ENCODE results near the gene BAAT. TPM values are rescaled to one million over a fixed set of nuclear protein-coding genes. Genes with fewer than 3 reads are reported as not detected.
"Not testable (repeated sequence)": the region's sequence is repeated elsewhere in the genome, so short reads cannot be mapped to it uniquely, and the experiment has no call there.

Gene BAAT
- total RNA-seq, 2 donors from 2014 or later, result 0.16 TPM; not detected in 1

GRCh38 chr9:101333926-101334702, 50.7 kb downstream of the BAAT start:
- DNase-seq (no peak), ATAC-seq (peak in 1 of 2 donors; percentile 77)
- intact Hi-C loops (cut with DNase I), result no loop called here

GRCh38 chr9:101333490-101333889, 51.3 kb downstream of the BAAT start:
- ATAC-seq, result peak in 1 of 2 donors; percentile 83
- intact Hi-C loops (cut with DNase I), result no loop called here
- DNase-seq, result no peak

GRCh38 chr9:101332362-101332761, 52.4 kb downstream of the BAAT start:
- ATAC-seq, result no peak
- intact Hi-C loops (cut with DNase I), result no loop called here
- DNase-seq, result no peak

GRCh38 chr9:101327422-101327909, 57.3 kb downstream of the BAAT start:
- intact Hi-C loops (cut with DNase I); ATAC-seq; DNase-seq: not testable (repeated sequence)

- intact Hi-C loops (cut with DNase I), result no loop called here
- ATAC-seq, result peak; percentile 5 to 64
- no peak for DNase-seq
Measured at GRCh38 chr9:101326501-101326900, 58.3 kb downstream of the BAAT start.

- DNase-seq (no peak), ATAC-seq (no peak)
- intact Hi-C loops (cut with DNase I), result no loop called here
Measured at GRCh38 chr9:101326035-101326434, 58.8 kb downstream of the BAAT start.

GRCh38 chr9:101325053-101325452, 59.8 kb downstream of the BAAT start:
- intact Hi-C loops (cut with DNase I), result no loop called here
- DNase-seq (no peak), ATAC-seq (no peak)

GRCh38 chr9:101324245-101324804, 60.5 kb downstream of the BAAT start:
- intact Hi-C loops (cut with DNase I), result no loop called here
- ATAC-seq, result no peak

GRCh38 chr9:101323129-101323528, 61.7 kb downstream of the BAAT start:
- intact Hi-C loops (cut with DNase I), result no loop called here
- ATAC-seq (no peak), DNase-seq (no peak)

More at GRCh38 chr9:101324245-101324804, 60.5 kb downstream of the BAAT start:
- DNase-seq, result no peak

GRCh38 chr9:101317735-101318134, 67.1 kb downstream of the BAAT start:
- DNase-seq (no peak), ATAC-seq (no peak)
- intact Hi-C loops (cut with DNase I), result loop anchor here in 1 of 2 donors (10.0 kb wide), 2 partner anchors 203 to 713 kb away; no protein-coding TSS in a partner anchor

- no peak for ATAC-seq
- no peak for DNase-seq
- intact Hi-C loops (cut with DNase I), result loop anchor here in 1 of 2 donors (10.0 kb wide), 2 partner anchors 200 to 710 kb away; no protein-coding TSS in a partner anchor
Measured at GRCh38 chr9:101315112-101315450, 69.7 kb downstream of the BAAT start.

- no peak for DNase-seq
- no peak for ATAC-seq
- intact Hi-C loops (cut with DNase I), result loop anchor here (5.0 to 10.0 kb wide), 4 partner anchors 195 to 708 kb away; no protein-coding TSS in a partner anchor
Measured at GRCh38 chr9:101312661-101313060, 72.1 kb downstream of the BAAT start.

- intact Hi-C loops (cut with DNase I), result loop anchor here (2.0 to 10.0 kb wide), 5 partner anchors 195 to 711 kb away; no protein-coding TSS in a partner anchor
- no peak for DNase-seq
- peak in 1 of 2 donors; percentile 22 for ATAC-seq
Measured at GRCh38 chr9:101311758-101312420, 72.9 kb downstream of the BAAT start.

- no peak for DNase-seq
- intact Hi-C loops (cut with DNase I), result loop anchor here (2.0 to 10.0 kb wide), 5 partner anchors 194 to 710 kb away; no protein-coding TSS in a partner anchor
- no peak for ATAC-seq
Measured at GRCh38 chr9:101311191-101311590, 73.6 kb downstream of the BAAT start.

Other genes with a start within 250 kb of the BAAT start
- gene MRPL50, start 13.6 kb upstream of the BAAT start, total RNA-seq, result 10 to 100 TPM; 15.0 to 19.9 TPM
- 10 to 100 TPM; 18.9 to 36.7 TPM for gene ZNF189, start 13.8 kb upstream of the BAAT start, total RNA-seq
- 1 to 10 TPM in 1 of 2 donors, under 1 TPM in 1; 0.53 to 1.4 TPM for gene ALDOB, start 50.8 kb upstream of the BAAT start, total RNA-seq
- gene RNF20, start 148.8 kb upstream of the BAAT start, total RNA-seq, result 10 to 100 TPM; 39.8 to 41.1 TPM
- gene PPP3R2, start 210.0 kb upstream of the BAAT start, total RNA-seq, result not detected

All from left cardiac atrium (tissue), 4 donors.